Stimulated activated CD4-positive, alpha-beta T cell treated with anti-CD3 and anti-CD28 coated beads, Interleukin-4, amount 100 ng/mL, for 1 hour (primary cell): Measurements from ENCODE around the gene TNFRSF8.
A peak's percentile ranks its signal among the peaks of the same experiment; 100 is the strongest.
"Not testable (repeated sequence)": the region's sequence is repeated elsewhere in the genome, so short reads cannot be mapped to it uniquely, and the experiment has no call there.

ENCODE experiments used
- DNase-seq: peaks from one replicate; pipeline ENCODE4 v3.0.0-alpha.2; 2020

The TNFRSF8 gene

DNA sequence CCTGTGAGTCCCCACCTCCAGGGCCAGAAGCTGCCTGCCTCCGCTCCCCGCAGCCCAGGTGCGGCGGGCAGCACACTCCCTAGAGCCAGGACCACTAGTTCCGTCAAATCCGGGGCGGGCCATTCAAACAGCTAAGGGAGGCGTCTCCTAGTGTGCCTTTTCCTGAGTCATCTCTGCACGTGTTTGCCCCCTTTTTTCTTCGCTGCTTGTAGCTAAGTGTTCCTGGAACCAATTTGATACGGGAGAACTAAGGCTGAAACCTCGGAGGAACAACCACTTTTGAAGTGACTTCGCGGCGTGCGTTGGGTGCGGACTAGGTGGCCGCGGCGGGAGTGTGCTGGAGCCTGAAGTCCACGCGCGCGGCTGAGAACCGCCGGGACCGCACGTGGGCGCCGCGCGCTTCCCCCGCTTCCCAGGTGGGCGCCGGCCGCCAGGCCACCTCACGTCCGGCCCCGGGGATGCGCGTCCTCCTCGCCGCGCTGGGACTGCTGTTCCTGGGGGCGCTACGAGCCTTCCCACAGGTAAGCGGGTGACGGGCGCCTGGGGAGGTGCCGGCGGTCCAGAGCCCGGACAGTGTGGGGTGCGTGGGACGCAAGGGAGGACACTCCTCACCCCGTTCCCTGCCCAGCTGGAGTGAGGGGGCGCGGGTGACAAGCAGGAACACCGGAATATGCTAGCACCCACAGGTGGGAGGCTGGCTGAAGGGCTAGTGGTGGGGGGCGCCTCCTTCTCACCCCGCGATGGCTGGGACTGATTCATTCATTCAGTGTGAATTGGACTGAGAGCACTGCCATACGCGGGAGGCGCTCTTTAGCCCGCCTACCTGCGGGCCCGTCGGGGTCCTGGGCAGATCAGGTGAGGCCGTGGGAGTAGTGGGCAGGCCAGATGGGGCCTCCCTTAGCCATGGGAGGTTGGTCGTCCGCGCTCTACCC is at the start of gene TNFRSF8:
Gene TNFRSF8, plus strand, starts transcription at position 163 of the 932 bp plus-strand sequence. Its CDS starts 296 bp downstream, at position 459.
- peak; percentile 55 for DNase-seq

- no peak for DNase-seq
These were observed 48.7 kb upstream of the TNFRSF8 start for GRCh38 chr1:12014141-12014991.

- no peak for DNase-seq
These were observed 48.1 kb upstream of the TNFRSF8 start for GRCh38 chr1:12015001-12015491.

DNA sequence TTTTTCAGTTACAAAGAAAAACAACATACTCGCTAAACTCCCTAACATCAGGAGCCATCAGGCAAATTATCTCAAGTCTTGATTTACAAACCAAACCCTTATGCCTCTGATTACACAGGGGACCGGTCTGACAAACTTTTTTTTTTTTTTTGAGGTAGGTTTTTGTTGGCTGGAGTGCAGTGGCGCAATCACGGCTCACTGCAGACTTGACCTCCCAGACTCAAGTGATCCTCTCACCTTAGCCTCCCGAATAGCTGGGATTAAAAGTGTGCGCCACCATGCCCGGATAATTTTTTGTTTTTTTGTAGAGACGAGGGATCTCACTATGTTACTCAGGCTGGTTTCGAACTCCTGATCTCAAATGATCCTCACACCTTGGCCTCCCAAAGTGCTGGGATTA is 47.6 kb upstream of the TNFRSF8 start:
- DNase-seq, result no peak

DNA sequence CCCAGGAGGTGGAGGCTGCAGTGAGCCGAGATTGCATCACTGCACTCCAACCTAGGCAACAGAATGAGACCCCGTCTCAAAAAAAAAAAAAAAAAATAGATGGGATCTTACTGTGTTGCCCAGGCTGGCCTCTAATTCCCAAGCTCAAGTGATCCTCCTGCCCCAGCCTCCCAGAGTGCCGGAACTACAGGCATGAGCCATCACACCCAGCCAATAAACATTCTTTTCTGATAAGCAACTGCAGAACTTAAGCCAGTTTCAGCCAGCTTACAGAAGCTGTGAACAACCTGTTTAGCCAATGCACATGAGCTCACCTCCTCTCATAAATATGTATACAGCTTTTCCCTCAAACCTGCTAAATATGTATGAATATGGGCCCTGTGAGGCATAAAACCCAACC is 46.9 kb upstream of the TNFRSF8 start:
- no peak for DNase-seq

DNA sequence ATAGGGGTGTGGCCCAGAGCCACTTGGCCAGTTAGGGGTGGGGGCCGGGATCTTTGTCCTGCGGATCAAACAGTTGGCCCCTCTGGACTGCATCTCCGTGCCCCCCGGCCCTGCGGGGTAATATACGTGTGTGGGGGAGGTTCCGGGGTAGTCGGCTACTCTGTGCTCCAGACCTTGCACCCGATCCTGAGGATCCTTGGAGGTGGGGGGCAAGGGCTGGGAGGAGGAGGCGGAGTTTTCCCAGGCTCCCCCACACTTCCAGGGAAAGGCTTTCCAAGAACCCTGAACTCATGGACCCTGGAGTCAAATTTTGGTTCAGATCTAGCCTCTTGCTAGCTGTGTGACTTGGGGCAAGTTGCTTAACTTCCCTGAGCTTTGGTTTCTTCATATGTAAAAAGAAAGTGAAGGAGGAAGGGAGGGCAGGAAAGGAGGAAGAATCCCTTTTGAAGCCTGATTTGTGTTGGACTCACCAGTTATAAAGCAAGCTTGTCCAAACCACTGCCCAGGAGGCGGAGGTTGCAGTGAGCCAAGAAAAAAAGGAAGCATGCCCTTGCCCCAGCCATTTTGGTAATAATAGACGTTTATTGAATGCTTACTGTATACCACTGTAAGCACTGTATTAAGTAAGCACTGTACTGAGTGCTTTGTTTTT is 43.1 kb upstream of the TNFRSF8 start:
- peak; percentile 11 for DNase-seq

DNA sequence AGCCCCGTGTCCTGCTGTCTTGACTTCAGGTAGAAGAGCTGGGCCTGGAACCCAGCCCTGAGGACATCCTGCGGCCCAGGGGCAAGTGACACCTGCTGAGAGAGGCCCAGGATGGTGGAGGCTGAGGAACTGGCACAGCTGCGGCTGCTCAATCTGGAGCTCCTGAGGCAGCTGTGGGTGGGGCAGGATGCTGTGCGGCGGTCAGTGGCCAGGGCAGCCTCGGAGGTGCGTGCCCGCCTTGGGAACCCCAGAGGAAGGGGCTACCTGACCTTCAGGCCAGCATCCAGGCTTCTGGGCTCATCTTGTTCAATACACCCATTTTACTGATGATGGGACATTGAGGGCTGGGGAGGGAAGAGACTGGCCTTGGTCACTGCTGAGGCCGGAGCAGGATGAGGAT is 41.5 kb upstream of the TNFRSF8 start:
- no peak for DNase-seq

DNA sequence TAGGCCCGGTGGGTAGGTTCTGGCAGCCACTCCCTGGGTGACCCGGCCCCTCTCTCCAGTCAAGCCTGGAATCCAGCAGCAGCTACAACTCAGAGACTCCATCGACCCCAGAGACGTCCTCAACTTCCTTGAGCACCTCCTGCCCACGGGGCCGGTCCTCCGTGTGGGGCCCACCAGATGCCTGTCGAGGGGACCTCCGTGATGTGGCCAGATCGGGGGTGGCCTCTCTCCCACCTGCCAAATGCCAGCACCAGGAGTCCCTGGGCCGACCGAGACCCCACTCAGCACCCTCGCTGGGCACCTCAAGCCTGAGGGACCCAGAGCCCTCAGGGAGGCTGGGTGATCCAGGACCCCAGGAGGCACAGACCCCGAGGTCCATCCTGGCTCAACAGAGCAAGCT is 41.1 kb upstream of the TNFRSF8 start:
- no peak for DNase-seq

DNA sequence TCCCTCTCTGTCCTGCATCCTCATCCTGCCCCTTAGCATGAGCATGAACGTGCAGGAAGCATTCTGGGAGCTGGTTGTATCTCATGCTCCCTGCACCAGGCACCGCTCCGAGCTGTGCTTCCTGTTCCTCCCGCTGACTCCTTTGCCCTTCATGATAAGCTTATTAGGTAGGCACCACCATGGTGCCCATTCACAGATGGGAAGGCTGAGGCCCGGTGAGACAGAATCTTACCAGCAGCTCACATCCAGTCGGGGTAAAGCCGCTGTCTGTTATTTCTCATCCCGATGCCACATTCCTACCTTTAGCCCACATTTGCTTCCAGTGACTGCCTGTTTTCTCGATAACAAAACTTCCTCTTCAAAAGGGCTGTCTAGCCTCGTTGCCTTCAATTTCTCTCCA is 36.5 kb upstream of the TNFRSF8 start:
- DNase-seq, result no peak

DNA sequence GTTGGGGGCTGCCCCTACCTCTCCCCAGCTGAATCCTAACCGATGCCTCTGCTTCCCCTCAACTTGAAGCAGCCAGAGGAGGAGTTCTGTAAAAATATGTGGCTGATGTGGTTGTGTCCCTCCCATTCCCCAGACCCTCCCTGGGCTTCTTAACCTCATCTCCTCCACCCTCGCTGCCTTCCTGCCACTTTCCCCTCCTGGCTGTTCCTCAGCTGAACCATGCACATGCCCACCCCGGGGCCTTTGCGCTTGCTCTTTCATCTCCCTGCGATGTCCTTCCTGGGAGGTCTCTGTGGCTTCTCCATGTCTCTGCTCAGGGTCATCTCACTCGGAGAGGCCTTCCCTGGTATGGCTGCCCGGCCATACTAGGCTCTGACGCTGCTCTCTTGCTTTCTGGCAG is 34.9 kb upstream of the TNFRSF8 start:
- no peak for DNase-seq

GRCh38 chr1:12028957-12029511 is 34.1 kb upstream of the TNFRSF8 start:
- no peak for DNase-seq

GRCh38 chr1:12029720-12030339 is 33.3 kb upstream of the TNFRSF8 start:
- DNase-seq, result no peak

DNA sequence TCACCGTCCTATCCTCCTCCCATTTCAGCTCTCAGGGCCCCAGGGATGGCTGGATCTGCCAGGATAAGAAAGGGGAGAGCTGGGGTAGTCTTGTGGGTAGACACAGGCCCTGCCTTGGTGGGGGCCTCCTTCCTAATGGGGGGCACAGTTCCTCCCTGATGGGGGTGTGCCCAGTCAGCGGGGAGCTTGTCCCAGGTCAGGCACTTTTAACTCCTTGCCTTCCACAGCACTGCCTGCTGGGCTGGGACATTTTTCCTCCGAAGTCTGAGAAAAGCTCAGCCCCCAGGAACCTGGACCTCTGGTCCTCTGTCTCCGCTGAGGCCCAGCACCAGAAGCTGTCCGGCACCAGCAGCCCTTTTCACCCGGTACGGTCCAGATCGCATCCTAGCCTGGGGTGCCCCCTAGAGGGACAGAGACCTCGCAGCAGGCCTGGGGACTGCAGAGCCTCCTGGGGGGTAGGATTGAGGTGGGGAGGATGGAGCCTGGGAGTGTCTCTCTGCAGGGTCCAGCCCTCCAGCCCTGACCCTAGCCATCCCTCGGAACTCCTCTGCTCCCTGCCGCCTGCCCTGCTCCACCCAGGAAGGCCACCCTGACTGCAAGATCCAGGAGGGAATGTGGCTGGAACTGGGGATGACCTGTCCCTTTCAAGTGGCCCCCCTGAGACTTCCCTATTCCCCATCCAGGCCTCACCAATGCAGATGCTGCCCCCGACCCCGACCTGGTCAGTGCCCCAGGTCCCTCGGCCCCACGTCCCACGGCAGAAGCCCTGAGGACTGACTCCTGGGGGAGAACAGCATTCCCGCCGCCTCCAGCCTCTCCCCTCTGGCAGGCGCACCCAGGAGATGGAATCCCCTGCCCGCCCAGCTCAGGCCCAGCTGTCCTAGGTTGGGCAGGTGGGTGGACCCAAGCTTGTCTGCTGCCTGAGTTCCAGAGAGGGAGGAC is 31.8 kb upstream of the TNFRSF8 start:
- DNase-seq, result peak; percentile 39

GRCh38 chr1:12032161-12032621 is 30.9 kb upstream of the TNFRSF8 start:
- no peak for DNase-seq

GRCh38 chr1:12033441-12033840 is 29.7 kb upstream of the TNFRSF8 start:
- DNase-seq, result not testable (repeated sequence)

DNA sequence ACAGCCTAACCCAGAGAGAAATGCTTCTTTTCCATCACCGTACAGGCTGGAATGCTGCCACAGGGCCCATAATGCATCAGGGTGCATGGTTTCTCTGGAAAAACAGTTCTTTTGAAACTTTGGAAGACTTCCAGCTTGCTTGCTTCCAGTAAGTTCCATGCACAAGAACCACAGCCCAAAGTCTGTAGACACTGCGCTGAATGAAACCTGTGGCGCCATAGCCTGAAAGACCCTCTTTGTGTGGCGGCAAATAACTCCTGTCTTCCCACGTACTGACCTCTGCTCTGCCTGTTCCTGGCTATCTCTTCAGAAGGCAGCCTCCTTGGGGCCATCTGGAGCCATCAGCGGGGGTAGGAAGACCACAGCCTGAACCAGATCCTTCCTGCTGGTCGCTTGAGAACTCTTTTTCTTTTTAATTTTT is 28.7 kb upstream of the TNFRSF8 start:
- no peak for DNase-seq

DNA sequence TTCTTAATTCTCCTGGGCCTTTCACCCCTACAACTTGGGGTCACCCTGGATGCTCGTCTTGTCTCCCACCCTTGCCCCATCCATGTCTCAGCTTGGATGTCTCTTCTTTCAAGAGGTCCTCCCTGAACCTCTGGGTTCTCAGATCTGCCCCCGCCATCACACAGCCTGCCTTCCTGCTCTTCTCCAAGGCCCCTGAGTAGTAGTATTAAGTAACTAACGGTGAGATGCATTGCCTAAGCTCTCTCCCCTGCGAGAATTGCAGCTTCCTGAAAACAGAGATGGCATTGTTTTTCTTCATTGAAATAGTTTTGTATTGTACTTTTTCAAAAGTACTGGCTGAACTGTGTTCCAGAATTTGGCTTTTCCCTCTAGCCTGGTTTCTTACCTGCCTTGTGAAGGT is 27.8 kb upstream of the TNFRSF8 start:
- no peak for DNase-seq

DNA sequence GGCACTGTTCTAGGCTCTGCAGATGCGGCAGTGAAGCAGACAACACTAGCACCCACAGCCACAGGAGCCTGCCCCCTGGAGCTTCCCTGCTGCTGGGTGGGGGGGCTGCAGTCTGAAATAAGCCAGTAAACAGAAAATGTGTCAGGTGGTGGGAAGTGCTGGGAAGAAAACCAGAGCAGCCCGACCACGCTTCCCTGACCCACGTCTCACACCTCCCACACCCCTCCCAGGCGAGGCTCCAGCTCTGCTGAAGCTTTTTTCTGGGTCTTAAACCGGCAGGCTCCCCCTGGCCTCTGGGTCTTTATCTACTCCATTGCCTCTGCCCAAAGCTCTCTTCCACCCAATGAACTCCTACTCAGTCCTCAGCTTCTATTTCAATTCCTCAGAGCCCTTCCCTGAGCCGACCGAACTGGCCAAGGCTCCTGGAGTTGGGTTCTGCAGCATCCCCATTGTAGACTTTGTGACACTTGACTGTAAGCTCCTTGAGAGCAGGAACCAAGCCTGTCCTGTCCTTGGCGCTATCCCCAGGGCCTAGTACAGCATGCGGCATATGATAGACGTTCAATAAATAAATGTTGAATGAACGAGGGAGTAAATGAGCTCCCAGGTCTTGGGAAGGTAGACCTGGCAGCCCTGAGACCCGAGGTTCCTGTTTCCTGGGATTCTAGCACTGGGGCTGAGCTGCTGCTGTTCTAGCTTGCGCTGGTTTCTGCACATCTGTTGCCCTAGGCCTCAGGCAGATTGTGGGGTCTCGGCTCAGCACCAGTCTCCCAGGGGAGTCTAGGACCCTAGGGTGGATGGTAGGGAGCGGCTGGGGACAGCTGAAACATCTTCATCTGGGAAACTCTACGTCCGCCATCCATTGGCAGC is 25.4 kb upstream of the TNFRSF8 start:
- DNase-seq, result no peak

GRCh38 chr1:12038356-12039163 is 24.5 kb upstream of the TNFRSF8 start:
- DNase-seq, result no peak
